Stimulated activated CD4-positive, alpha-beta T cell treated with anti-CD3 and anti-CD28 coated beads, Interleukin-1b, Interleukin-23, amount 100 ng/mL, for 24 hours (primary cell): Measurements from ENCODE around the gene ZNF462.

Experiments
- DNase-seq, 4 experiments: peaks; one replicate each; pipeline ENCODE4 v3.0.0-alpha.2; 2020; ENCODE audit warnings: low read depth in 4 of 4, low spot score in 1 of 4

The ZNF462 gene

GRCh38 chr9:106928350-106928749, 65.4 kb downstream of the ZNF462 start:
- no peak for DNase-seq

GRCh38 chr9:106929471-106930177, 66.7 kb downstream of the ZNF462 start:
- DNase-seq: no peak

GRCh38 chr9:106930477-106930876, 67.5 kb downstream of the ZNF462 start:
- DNase-seq: no peak

- no peak for DNase-seq
Observed at GRCh38 chr9:106931466-106931865, 68.5 kb downstream of the ZNF462 start.

GRCh38 chr9:106932178-106932577, 69.2 kb downstream of the ZNF462 start:
- no peak for DNase-seq

GRCh38 chr9:106932675-106933074, 69.7 kb downstream of the ZNF462 start:
- no peak for DNase-seq

- no peak for DNase-seq
Observed at GRCh38 chr9:106933470-106933869, 70.5 kb downstream of the ZNF462 start.

- no peak for DNase-seq
Observed at GRCh38 chr9:106934442-106935238, 71.7 kb downstream of the ZNF462 start.

GRCh38 chr9:106936680-106937079, 73.7 kb downstream of the ZNF462 start:
- no peak for DNase-seq

GRCh38 chr9:106941916-106942315, 79.0 kb downstream of the ZNF462 start:
- no peak for DNase-seq

GRCh38 chr9:106945727-106946660, 83.0 kb downstream of the ZNF462 start:
- no peak for DNase-seq

GRCh38 chr9:106947106-106947900, 84.3 kb downstream of the ZNF462 start:
- DNase-seq: no peak

GRCh38 chr9:106953174-106953573, 90.2 kb downstream of the ZNF462 start:
- no peak for DNase-seq

GRCh38 chr9:106954558-106954957, 91.6 kb downstream of the ZNF462 start:
- DNase-seq: no peak

GRCh38 chr9:106954974-106955850, 92.2 kb downstream of the ZNF462 start:
- no peak for DNase-seq

- DNase-seq: no peak
Observed at GRCh38 chr9:106956971-106957370, 94.0 kb downstream of the ZNF462 start.

GRCh38 chr9:106958955-106959657, 96.1 kb downstream of the ZNF462 start:
- DNase-seq: no peak

GRCh38 chr9:106960258-106960657, 97.3 kb downstream of the ZNF462 start:
- no peak for DNase-seq

- no peak for DNase-seq
Observed at GRCh38 chr9:106961623-106962022, 98.7 kb downstream of the ZNF462 start.
